Stimulated activated CD8-positive, alpha-beta memory T cell treated with anti-CD3 and anti-CD28 coated beads, Interleukin-12 subunit alpha, Interleukin-12 subunit beta, amount 100 ng/mL, for 24 hours (primary cell): ENCODE measurements around the gene GAL3ST2.
"Not testable (repeated sequence)": the region's sequence is repeated elsewhere in the genome, so short reads cannot be mapped to it uniquely, and the experiment has no call there.

Experiments
- DNase-seq: peaks from one replicate; pipeline ENCODE4 v3.0.0-alpha.2; 2020; ENCODE audit errors: extremely low read depth

Gene GAL3ST2

GRCh38 chr2:241795021-241795999 lies 18.7 kb downstream of the GAL3ST2 start:
- no peak for DNase-seq

DNA sequence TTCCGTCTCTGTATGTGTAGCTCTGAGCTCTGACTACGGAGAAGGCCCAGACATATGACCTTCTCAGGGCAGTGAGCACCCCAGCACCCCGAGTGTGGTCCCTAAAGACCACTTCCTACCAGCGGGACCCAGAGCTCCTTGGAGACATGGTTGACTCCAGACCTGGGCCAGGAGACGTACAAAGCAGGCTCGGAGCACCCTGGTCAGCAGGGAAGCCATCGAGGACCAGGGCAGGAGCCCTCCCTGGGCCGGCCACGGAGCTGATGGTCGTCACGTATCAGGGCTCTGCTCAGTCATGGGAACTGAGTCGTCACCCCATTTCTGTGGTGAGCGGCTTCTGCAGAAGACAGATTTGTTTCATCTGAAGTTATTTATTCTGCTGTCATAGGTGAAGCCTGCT lies 19.6 kb downstream of the GAL3ST2 start:
- DNase-seq: no peak

DNA sequence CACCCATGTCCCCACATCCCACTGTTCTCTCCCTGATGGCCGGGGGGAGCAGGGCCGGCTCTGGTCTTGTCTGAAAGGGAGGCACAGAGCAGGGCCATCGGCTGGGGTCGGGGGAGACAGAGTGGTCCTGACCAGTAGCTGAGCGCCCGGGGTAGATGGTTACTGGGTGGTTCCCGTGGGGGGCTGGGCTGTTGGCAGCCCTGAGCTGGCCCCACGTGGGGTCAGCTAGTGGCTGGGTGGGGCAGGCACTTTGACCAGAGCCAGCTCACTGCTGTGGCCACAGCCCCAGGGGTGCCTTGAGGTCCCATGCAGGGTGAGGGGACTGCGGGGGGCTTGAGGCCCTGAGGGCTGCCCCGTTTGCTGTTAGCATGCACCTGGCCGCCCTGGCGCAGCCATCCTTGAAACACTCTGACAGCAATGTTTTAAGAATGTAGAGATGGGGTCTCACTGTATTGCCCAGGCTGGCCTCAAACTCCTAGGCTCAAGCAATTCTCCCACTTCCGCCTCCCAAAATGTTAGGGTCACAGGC lies 20.1 kb downstream of the GAL3ST2 start:
- no peak for DNase-seq

- DNase-seq: no peak
Observed at GRCh38 chr2:241797441-241798080, 20.9 kb downstream of the GAL3ST2 start.

GRCh38 chr2:241798081-241798630 lies 21.5 kb downstream of the GAL3ST2 start:
- no peak for DNase-seq

DNA sequence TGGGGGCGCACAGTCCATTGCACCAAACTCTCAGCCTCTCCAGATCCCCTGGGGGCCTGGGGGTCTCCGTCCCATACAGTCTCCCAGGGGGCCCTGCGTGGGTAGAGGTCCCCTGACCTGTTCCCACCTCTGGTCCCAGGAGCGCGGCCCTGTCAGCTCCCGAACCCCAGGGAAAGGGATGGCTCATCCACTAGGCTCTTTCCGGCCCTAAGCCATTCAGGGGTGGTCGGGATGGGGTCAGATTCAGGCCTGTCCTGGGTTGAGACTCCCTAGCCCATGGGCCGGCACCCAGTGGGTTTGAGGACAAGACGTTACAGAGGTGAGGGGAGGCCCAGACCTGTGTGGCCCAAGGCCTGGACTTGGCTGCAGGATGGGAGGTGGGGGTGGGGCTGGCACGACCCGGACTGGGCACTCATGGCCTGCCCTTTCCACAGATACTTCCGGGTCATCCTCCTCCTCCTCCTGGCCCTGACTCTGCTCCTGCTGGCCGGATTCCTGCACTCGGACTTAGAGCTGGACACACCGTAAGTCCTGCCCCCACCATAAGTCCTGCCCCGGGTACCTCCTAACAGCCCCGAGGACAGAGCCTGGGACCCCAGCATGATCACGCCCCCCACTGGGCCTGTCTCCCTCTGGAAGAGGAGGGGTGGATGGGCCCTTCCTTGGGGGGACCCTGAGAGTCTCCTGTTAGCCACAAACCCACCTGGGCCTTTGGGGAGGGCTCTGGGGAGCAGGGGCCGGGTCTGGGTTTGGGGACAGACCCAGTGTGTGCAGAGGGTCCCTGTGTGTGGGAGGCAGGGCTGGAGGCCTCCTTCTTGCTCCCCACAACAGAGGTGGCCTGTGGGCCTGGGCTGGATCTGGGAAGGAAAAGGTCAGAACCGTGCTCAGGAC lies 22.3 kb downstream of the GAL3ST2 start:
- no peak for DNase-seq

- DNase-seq: no peak
Observed at GRCh38 chr2:241799522-241800197, 23.0 kb downstream of the GAL3ST2 start.

DNA sequence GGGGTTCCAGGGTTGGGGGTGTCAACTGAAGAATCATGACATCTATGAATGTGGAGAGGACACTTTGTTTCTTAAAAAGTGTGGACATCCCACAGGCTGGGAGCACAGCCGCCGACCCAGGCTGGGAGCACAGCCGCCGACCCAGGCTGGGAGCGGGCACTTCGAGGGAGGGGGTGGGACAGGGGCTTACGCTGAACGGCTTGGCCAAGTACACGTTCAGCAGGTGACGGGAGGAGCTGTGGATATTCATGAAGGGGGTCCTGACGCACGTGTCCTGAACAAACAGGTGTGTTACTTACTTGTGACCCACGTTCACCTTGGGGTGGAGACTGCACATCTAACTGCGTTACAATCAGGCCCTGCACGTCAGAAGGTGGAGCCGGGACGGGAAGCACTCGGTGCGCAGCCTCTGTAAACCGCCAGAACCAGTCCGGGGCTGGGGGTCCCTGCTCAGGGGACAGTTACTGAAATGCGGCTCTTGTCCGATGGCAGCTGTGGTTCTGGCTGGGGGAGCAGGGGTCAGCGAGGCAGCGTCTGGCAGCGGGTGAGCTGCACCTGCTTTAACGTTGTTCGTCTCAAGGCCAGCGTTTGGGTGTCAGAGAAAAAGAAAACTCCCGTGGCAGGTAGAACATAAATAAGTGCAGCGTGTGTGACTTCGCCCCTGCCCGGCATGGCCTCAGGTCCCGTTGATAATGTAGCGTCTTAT lies 23.7 kb downstream of the GAL3ST2 start:
- not testable (repeated sequence) for DNase-seq

DNA sequence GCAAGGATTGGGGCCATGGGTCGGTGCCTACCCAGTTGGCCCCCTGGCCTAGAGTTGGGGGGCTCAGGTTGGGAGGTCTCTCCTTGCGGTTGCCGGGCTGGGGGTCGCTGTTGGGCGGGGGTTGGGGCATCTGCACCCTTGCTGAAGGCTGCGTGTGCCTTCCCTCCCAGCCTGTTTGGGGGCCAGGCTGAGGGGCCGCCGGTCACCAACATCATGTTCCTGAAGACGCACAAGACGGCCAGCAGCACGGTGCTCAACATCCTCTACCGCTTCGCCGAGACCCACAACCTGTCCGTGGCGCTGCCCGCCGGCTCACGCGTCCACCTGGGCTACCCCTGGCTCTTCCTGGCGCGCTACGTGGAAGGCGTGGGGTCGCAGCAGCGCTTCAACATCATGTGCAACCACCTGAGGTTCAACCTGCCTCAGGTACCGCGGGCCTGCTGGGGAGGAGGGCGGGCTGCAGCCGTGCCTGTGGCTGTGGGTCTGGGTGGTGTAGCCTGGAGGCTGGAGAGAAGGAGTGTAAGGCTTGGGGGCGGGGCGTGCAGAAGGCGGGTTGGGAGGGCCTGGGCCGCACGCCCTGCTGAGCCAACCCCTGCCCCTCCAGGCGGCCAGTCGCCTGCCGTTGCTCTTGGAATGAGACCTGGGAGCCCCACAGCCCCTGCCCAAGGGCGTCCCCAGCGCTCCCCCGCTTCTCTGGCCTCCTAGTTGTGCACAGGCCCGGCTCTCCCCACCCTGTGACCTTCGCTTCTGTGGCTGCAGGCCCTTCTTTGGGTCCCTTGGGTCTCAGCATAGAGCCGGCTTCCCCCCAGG lies 25.2 kb downstream of the GAL3ST2 start:
- DNase-seq: no peak

- no peak for DNase-seq
Observed at GRCh38 chr2:241802421-241803318, 26.0 kb downstream of the GAL3ST2 start.

DNA sequence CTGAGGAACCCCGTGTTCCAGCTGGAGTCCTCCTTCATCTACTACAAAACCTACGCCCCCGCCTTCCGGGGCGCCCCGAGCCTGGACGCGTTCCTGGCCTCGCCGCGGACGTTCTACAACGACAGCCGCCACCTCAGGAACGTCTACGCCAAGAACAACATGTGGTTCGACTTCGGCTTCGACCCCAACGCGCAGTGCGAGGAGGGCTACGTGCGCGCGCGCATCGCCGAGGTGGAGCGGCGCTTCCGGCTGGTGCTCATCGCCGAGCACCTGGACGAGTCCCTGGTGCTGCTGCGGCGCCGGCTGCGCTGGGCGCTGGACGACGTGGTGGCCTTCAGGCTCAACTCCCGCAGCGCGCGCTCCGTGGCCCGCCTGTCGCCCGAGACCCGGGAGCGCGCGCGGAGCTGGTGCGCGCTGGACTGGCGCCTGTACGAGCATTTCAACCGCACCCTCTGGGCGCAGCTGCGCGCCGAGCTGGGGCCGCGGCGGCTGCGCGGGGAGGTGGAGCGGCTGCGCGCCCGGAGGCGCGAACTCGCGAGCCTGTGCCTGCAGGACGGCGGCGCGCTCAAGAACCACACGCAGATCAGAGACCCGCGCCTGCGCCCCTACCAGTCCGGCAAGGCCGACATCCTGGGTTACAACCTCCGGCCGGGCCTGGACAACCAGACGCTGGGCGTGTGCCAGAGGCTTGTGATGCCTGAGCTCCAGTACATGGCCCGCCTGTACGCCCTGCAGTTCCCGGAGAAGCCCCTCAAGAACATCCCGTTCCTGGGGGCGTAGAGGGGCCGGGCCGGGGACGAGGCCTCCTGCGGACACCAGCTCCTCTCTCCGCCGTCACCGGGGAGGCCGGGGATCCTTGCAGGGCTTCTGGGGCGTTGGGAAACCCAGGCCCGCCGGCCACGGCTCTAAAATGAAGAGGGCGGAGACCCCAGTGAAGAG lies 27.0 kb downstream of the GAL3ST2 start:
- no peak for DNase-seq

GRCh38 chr2:241804326-241805229 lies 28.0 kb downstream of the GAL3ST2 start:
- no peak for DNase-seq

DNA sequence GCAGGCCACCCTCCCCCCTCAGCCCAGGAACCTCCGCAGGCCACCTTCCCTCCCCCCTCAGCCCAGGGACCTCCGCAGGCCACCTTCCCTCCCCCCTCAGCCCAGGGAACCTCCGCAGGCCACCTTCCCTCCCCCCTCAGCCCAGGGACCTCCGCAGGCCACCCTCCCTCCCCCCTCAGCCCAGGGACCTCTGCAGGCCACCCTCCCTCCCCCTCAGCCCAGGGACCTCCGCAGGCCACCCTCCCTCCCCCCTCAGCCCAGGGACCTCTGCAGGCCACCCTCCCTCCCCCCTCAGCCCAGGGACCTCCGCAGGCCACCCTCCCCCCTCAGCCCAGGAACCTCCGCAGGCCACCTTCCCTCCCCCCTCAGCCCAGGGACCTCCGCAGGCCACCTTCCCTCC lies 29.6 kb downstream of the GAL3ST2 start:
- DNase-seq: not testable (repeated sequence)

DNA sequence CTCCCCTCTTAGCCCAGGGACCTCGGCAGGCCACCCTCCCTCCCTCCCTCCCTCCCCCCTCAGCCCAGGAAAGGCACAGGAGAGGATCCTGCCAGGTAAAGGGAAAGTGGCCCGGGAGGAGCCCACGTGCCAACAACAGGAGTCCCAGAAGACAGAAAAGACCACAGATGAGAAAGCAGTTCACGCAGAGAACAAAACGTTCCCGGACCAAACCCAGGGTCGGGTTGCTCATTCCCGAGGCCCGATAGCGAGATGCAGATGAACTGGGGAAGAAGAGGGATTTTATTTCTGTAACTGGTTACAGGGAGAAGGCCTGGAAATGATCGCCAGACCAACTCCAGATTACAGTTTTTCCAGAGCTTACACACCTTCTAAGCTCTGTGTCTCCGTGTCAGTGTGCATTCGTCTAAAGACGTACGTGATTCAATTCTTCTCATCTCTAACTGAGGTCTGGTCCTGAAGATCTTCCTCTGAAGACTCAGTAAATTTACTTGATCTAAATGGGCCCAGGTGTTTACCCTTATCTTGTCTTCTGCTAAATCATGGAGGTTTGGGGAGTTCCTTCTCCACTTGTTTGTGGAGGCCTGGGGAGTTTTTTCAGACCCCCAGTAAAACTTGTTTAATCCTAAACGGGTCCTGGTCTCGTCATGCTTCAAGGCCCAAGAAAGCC lies 31.6 kb downstream of the GAL3ST2 start:
- DNase-seq: no peak

DNA sequence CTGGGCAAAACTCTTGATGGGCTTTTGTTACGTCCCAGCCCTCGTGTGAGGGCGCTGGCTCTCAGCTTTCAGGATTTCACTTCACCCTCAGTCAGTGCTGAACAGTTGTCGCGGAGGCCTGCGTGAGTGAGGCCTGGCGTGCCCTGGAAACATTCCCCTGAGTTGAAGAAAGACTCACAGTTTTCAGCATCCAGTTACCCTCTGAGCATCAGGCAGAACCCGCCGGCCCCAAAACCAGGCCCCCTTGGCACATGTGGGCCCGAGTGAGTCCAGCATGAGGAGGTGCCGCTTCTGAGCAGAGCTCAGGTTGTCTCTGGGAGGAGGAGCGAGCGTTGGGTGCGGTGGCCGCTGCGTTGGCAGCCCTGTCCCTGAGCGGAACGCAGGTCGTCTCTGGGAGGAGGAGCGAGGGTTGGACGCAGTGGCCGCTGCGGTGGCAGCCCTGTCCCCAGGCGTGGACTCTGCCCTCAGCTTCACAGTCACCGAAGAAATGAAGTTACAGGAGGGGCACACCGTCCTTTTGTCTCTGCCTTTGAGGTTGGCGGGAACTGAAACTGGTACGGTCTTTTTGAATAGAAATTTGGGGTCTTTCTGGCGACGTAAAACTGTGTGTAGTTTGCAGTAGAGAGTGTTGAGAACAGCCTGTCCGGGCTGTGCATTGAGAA lies 32.2 kb downstream of the GAL3ST2 start, which contains the start of gene NEU4:
Gene NEU4, plus strand, starts transcription at position 473 of the 662 bp plus-strand sequence. CDS start 5,292 bp downstream, outside the sequence.
- no peak for DNase-seq
